Esophagus muscularis mucosa (tissue), 3 donors: ENCODE data around the gene CEP20.

Experiments
- POLR2A ChIP-seq: fragments of 450-650 bp; IDR thresholded peaks from one replicate; pipeline ENCODE4 v1.6.1; 2017; ENCODE audit warnings: antibody characterized with exemption, moderate library complexity, mild to moderate bottlenecking, low read depth
- TF ChIP-seq, protein P1 (sequence below), 3 experiments: fragments of 200-600 bp in 2 of 3; fragments of 450-650 bp in 1 of 3; sonication (generic) in 2 of 3; IDR thresholded peaks; one replicate each; pipeline ENCODE4 v1.5.1; 2017 to 2019; ENCODE audit warnings: antibody characterized with exemption in 3 of 3, mild to moderate bottlenecking in 2 of 3, moderate library complexity in 1 of 3

DNA sequence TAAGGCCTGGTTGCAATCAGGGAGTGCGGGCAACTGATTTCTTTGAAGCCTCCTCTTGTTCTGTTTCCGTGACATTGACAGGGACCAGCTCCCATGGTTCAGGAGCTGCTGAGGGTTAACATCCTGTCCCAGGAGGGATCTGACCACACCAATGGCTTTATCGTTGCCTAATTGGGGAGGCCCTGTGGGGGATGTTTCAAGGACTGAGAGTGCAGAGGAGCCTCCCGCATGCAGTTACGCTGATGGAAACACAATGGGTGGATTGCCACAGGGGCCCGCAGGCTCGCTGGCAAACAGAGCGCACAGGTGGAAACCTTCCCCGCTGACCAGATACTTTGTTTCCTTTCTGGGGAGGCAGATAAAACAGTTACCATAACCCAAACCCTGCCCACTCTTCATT lies 37.2 kb upstream of the CEP20 start:
- TF ChIP-seq, protein P1, sequence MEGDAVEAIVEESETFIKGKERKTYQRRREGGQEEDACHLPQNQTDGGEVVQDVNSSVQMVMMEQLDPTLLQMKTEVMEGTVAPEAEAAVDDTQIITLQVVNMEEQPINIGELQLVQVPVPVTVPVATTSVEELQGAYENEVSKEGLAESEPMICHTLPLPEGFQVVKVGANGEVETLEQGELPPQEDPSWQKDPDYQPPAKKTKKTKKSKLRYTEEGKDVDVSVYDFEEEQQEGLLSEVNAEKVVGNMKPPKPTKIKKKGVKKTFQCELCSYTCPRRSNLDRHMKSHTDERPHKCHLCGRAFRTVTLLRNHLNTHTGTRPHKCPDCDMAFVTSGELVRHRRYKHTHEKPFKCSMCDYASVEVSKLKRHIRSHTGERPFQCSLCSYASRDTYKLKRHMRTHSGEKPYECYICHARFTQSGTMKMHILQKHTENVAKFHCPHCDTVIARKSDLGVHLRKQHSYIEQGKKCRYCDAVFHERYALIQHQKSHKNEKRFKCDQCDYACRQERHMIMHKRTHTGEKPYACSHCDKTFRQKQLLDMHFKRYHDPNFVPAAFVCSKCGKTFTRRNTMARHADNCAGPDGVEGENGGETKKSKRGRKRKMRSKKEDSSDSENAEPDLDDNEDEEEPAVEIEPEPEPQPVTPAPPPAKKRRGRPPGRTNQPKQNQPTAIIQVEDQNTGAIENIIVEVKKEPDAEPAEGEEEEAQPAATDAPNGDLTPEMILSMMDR (IDR thresholded peaks at IDR 0.05): no peak
- no peak for TF ChIP-seq POLR2A
